NCI-H2196 (cell line): ENCODE measurements around the gene ANKRD34C.
A peak's percentile ranks its signal among the peaks of the same experiment; 100 is the strongest.
"Not testable (repeated sequence)": the region's sequence is repeated elsewhere in the genome, so short reads cannot be mapped to it uniquely, and the experiment has no call there.

Experiments used
- DNase-seq: peaks from one replicate; lab custom pipeline; 2025; ENCODE audit not compliant: unreplicated experiment; lab: John Stamatoyannopoulos, UW

ANKRD34C gene

DNA sequence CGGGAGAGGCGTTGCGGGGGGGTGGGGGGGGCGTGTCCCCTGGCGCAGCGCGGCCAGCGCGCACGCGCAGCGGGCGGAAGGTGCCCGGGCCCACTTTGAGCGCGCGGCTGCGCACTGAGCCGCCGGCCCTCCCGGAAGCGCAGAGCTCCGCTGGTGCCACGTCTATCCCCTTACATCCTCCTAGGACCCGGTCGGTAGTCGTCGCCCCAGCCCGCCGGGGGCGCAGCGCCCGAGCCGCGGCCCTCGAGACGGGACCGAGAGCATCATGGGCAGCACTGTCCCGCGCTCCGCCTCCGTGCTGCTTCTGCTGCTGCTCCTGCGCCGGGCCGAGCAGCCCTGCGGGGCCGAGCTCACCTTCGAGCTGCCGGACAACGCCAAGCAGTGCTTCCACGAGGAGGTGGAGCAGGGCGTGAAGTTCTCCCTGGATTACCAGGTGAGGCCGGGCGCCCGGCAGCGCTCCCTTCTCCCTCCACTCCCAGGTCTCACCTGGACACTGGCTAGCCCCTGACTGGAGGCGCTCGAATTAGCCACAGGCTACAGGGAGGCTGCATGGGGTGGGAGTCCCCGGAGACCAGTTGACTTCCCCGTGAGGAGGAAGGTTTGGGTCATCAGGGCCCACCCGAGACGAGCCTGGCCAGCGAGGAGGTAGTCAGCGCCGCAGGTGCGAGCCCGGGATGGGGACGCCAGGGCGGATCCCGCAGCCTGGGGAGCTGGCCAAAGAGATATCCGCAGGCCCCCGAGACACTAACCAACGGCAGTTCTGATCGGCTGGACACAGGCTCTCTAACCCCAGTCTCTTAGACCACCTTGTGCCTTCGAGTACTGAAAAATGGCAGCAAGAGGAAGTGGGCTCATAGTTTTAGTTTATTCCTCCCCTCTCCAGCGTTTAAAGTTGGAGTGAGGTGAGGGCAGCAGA lies 28.7 kb downstream of the ANKRD34C start, which contains the start of gene TMED3:
Gene TMED3, plus strand, starts transcription at position 128 of the 916 bp plus-strand sequence. Its CDS starts 138 bp downstream, at position 266.
- peak; percentile 71 for DNase-seq

DNA sequence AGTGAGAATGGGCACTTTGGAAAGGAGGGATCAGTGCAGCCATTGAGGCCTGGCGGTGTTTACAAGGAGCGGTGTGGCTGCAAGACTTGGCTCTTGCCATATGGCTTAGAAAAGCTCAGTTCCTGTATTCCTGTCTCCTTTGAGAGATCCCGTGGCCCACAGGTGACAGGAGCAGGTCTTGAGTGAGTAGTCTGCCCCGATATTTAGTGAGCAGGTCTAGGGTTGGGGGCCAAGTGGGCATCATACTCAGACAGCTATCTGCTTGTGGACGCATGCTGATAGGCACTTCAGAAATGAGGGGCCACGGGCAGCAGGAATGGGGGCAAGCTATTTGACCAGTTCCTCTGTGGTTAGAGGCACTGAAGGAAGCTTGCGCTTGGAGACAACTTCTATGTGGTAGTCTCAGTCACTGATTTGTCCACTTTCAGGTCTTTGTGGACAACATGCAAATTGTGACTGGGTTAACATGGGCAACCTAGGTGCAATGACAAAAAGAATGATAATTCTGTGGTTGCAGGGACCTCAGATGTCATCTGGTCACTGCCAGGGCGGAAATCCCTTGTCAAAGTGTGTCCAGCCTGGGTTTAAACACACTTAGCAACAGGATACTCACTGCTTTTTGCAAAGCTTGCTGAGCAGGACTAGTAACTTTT lies 29.5 kb downstream of the ANKRD34C start:
- DNase-seq = no peak

DNA sequence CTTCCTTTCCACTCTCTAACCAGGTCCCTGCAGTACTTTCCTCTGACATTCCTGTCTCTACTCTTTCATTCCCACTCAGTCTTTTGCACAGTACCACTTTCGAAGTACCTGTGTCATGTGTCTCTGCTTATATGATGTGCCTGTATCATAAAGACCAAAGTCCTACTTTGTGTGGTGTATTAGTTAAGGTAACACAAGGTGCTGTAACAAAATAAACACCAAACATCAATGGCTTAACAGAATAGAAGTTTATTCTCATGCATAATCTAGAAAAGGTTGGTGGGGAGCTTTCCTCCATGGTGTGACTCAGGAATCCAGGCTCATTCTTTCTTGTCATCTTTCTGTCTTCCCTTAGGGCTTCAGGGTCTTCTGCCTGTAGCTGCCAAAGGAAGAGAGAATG lies 31.7 kb downstream of the ANKRD34C start:
- no peak for DNase-seq

DNA sequence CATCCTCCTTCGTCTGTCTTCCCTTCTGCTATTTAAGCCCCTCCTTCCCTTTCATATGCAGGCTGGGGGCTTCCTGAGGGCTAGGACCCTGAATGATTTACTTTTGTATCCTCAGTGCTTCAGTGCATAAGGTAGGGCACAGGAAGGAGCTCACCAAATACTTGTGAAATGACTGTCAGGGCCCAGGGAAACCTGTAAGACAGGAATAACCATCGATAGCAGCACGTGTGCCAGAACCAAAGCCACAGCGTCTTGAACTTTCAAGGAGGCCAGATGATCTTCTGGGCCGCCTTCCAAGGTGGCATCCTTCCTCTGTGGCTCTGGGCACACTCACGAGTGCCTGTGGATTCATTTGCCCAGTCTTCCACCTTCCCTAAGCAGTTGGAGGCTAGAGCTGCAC lies 32.3 kb downstream of the ANKRD34C start:
- DNase-seq = no peak

DNA sequence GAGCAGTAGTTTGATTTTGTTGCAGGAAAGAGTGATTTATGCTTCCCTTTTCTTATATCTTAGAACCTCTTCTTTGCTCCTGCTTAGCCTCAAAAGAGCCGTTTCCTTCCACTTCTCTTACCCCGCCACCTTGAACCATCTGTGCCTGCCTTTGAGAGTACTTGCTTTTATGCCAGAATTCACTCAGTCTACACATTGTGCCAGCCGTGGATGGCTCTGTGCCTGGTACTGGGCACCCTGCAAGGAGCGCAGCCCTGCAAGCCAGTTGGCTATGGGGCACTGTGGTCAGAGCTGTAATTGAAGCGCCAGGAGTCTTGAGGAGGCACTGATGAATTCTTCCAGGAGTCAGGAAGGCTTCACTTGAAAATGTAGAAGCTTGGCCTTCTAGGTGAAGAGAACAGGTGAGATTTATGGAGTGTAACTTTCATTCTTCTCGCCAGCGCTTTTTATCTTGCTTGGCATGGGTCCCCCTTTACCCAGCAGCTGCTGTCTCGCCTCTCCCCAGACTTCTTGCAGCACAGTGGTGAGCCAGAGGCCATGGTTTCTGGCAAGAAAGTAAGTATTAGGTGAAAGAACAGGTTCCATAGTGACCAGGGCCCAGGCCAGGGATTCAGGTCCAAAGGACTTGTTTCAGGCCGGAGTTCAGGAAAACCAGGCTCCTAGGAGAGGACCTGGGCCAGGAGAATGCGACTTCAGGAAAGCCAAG lies 33.3 kb downstream of the ANKRD34C start:
- DNase-seq = no peak

DNA sequence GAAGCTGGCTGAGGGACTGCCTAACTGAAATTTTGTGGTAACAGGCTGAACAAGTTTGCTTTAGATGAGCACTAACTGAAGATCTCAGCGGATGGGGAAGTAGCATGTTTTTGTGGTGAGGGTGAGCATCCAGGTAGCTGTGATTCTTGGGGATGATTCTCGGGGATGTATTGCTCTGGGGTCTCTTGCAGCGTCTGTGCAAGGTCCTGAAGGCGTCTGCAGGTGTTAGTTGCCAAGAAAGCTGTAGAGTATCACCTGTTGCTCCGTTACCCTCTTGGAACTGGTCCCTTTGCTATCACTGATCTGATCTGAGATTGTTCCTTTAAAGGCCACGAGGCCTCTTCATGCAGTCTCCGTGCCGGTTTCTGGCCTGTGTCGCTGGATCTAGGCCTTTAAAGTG lies 34.3 kb downstream of the ANKRD34C start:
- no peak for DNase-seq

DNA sequence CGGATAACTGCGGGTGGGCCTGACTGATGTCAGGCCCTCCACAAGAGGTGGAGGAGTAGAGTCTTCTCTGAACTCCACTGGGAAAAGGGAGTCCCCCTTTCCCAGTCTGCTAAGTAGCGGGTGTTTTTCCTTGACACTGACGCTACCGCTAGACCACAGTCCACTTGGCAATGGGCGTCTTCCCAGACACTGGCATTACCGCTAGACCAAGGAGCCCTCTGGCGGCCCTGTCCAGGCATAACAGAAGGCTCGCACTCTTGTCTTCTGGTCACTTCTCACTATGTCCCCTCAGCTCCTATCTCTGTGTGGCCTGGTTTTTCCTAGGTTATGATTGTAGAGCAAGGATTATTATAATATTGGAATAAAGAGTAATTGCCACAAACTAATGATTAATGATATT lies 37.5 kb downstream of the ANKRD34C start:
- DNase-seq = not testable (repeated sequence)

DNA sequence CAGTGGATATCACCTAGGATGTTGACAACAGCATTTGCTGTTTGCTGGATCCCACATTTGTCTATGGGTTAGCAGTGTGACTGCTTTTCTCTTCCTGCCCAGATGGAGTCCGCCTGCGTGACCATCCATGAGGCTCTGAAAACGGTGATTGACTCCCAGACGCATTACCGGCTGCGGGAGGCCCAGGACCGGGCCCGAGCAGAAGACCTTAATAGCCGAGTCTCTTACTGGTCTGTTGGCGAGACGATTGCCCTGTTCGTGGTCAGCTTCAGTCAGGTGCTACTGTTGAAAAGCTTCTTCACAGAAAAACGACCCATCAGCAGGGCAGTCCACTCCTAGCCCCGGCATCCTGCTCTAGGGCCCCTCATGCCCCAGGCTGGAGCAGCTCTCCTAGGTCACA lies 39.4 kb downstream of the ANKRD34C start:
- DNase-seq = no peak

DNA sequence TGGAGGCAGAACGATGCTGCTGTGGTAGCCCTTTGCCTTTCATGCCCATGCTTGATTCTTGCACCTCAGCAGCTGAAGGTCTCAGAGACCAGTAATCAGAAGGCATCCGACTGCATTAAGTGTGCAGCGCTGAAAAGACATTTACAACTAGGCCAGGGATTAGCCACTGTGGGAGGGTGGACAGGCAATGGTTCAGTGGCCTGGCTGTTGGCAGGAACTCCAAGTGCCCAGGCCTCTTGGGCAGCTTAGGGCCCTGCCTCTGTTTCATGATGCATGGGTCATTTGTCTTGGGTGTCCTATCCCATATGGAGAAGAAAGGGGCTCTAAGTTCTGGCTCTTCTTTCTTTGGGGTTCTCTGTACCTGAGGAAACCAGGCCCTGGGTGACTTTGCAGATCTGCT lies 39.8 kb downstream of the ANKRD34C start:
- no peak for DNase-seq

DNA sequence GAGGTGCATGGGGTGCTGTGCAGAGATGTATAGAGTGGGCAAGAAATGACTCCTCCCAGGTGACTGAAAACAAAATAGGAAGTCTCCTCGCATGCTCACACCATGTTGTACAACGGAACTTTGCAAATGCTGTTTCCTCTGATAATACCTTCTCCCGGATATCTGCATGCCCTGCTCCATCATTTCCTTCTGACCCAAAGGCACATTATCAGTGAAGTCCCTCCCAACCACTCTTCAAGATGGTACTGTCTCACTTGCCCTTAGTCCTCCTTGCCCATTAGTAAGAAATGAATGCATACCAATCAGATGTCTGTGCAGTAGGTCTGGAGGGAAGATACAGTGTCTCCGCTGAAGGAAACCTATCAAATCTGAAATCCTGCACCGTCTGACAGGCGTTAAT lies 40.4 kb downstream of the ANKRD34C start:
- no peak for DNase-seq

DNA sequence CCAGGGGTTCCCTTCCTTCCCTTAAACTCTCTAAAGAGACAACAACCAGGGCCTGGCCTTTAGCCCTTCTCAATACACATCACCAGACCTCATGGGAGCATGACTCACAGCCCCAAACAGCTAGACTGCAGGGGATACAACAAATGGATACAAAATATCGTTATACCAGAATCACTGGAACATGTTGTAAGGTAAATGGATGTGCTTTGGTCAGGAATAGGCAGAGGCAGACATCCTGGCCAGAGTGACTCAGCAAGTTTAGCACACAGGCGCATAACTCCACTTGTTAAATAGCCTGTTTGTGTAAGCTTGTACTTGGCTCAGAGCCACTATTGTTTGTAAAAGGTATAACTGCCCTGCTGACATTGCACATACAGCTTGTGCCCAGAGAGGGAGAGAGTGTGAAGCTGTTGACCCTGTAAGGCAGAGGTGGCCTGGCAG lies 46.7 kb downstream of the ANKRD34C start:
- no peak for DNase-seq
